HCT116 (cell line): ENCODE data around the gene OR5C1. TPM values are rescaled to one million over a fixed set of nuclear protein-coding genes. Genes with fewer than 3 reads are reported as not detected.
"Not testable (repeated sequence)": the region's sequence is repeated elsewhere in the genome, so short reads cannot be mapped to it uniquely, and the experiment has no call there.

Experiments used
- ATAC-seq: fragments of 200-7000 bp; cut with Tn5 transposase; 2 replicates; pipeline ENCODE4 v1.9.1; 2020; ENCODE audit warnings: mild to moderate bottlenecking, moderate library complexity
- BruUV-seq: library from RNA; stranded (reverse); fragments of 400-500 nt; replicated peaks from 2 replicates; lab custom pipeline; 2021; lab: Mats Ljungman, UMichigan
- CTCF ChIA-PET: fragments of 300-600 bp; sonication (Branson Sonifier 250); formaldehyde crosslinking; loops from one replicate; lab custom pipeline; 2021; ENCODE audit warnings: antibody characterized with exemption; lab: Charles Lee
- POLR2A ChIA-PET: fragments of 300-600, 350-600 bp; sonication (Branson Sonifier 250); formaldehyde crosslinking; loops from one replicate; lab custom pipeline; 2021; ENCODE audit warnings: antibody characterized with exemption; lab: Charles Lee
- RAD21 ChIA-PET, 2 experiments: fragments of 300-600 bp; sonication (Branson Sonifier 250); formaldehyde crosslinking; loops; one replicate each; lab custom pipeline; 2023; ENCODE audit warnings: low total read pairs in 2 of 2; ENCODE audit not compliant: uncharacterized antibody in 2 of 2, unreplicated experiment in 2 of 2, low non-redundant PET in 1 of 2; lab: Charles Lee
- DNase-seq: peaks from one replicate; pipeline ENCODE4 v3.0.0-alpha.2; 2010; ENCODE audit warnings: low read depth, low spot score
- H2AFZ ChIP-seq: fragments of 200-600 bp; shearing (Covaris generic), sonication (generic); 2 replicates; pipeline ENCODE4 v1.6.1; 2017; ENCODE audit warnings: low read depth, mixed run types, mixed read lengths, antibody characterized with exemption, low read length; ENCODE audit not compliant: poor library complexity, severe bottlenecking
- H3K27ac ChIP-seq: 2 replicates; pipeline ENCODE4 v1.5.1; 2012; ENCODE audit warnings: low read depth, low read length
- H3K27me3 ChIP-seq: fragments of 200-600 bp; sonication (generic); 2 replicates; pipeline ENCODE4 v1.6.1; 2016; ENCODE audit warnings: mixed run types, low read length, mixed read lengths; ENCODE audit not compliant: insufficient read depth
- H3K36me3 ChIP-seq, 2 experiments: fragments of 200-500 bp in 1 of 2; fragments of 200-600 bp in 1 of 2; sonication (Bioruptor generic) in 1 of 2; sonication (generic) in 1 of 2; 2 replicates each; pipeline versions ENCODE4 v1.5.1 to v1.6.1; 2014 to 2016; ENCODE audit warnings: low read length in 2 of 2, inconsistent platforms in 1 of 2, mixed read lengths in 1 of 2, mixed run types in 1 of 2; ENCODE audit not compliant: insufficient read depth in 2 of 2, control insufficient read depth in 1 of 2
- H3K4me1 ChIP-seq, 2 experiments: fragments of 200-600 bp in 1 of 2; sonication (generic) in 1 of 2; 2 replicates each; pipeline versions ENCODE4 v1.5.1 to v1.6.1; 2012 to 2017; ENCODE audit warnings: low read length in 2 of 2, inconsistent platforms in 1 of 2, mild to moderate bottlenecking in 1 of 2, mixed read lengths in 1 of 2, mixed run types in 1 of 2, moderate library complexity in 1 of 2; ENCODE audit not compliant: insufficient read depth in 2 of 2, control insufficient read depth in 1 of 2
- H3K4me2 ChIP-seq: fragments of 200-600 bp; sonication (generic); 2 replicates; pipeline ENCODE4 v1.6.1; 2017; ENCODE audit warnings: mixed run types, low read length, mixed read lengths
- H3K4me3 ChIP-seq, 2 experiments: fragments of 200-600 bp in 1 of 2; sonication (generic) in 1 of 2; replicated peaks in 1 of 2; 2 replicates each; pipeline ENCODE4 v1.5.1; 2011 to 2016; ENCODE audit warnings: low read length in 2 of 2, control low read depth in 1 of 2, low read depth in 1 of 2, mild to moderate bottlenecking in 1 of 2, mixed read lengths in 1 of 2, mixed run types in 1 of 2
- H3K79me2 ChIP-seq: fragments of 200-600 bp; sonication (generic); 2 replicates; pipeline ENCODE4 v1.6.1; 2017; ENCODE audit warnings: mild to moderate bottlenecking, mixed run types, low read length, moderate library complexity, mixed read lengths; ENCODE audit not compliant: insufficient read depth
- H3K9ac ChIP-seq: fragments of 200-600 bp; sonication (generic); 2 replicates; pipeline ENCODE4 v1.6.1; 2016; ENCODE audit warnings: low read length, mixed read lengths
- H3K9me2 ChIP-seq: fragments of 200-600 bp; sonication (generic), shearing (Covaris generic); 2 replicates; pipeline ENCODE4 v1.6.1; 2017; ENCODE audit warnings: mixed run types, mild to moderate bottlenecking, moderate library complexity; ENCODE audit not compliant: insufficient read depth
- H3K9me3 ChIP-seq, 2 experiments: fragments of 200-500 bp in 1 of 2; fragments of 200-600 bp in 1 of 2; sonication (Bioruptor generic) in 1 of 2; sonication (generic) in 1 of 2; 2 replicates each; pipeline ENCODE4 v1.6.1; 2014 to 2017; ENCODE audit warnings: low read length in 2 of 2, mixed read lengths in 2 of 2, inconsistent platforms in 1 of 2, low read depth in 1 of 2, mild to moderate bottlenecking in 1 of 2, mixed run types in 1 of 2, moderate library complexity in 1 of 2; ENCODE audit not compliant: control insufficient read depth in 1 of 2, insufficient read depth in 1 of 2
- H4K20me1 ChIP-seq: fragments of 200-600 bp; sonication (generic), shearing (Covaris generic); 2 replicates; pipeline ENCODE4 v1.6.1; 2017; ENCODE audit warnings: mixed run types, mild to moderate bottlenecking, moderate library complexity; ENCODE audit not compliant: insufficient read depth
- CBX3 ChIP-seq: IDR thresholded peaks from 2 replicates; pipeline ENCODE4 v1.6.1; 2012; ENCODE audit warnings: low read depth
- REST ChIP-seq: IDR thresholded peaks from 2 replicates; pipeline ENCODE4 v1.6.1; 2012; ENCODE audit warnings: low read depth
- YY1 ChIP-seq: IDR thresholded peaks from 2 replicates; pipeline ENCODE4 v1.6.1; 2011; ENCODE audit warnings: low read length, low read depth, moderate library complexity, mild to moderate bottlenecking; ENCODE audit not compliant: insufficient replicate concordance; ENCODE audit errors: extremely low read depth
- intact Hi-C: fragments of 100-400 bp; cut with micrococcal nuclease; formaldehyde crosslinking; loops from 2 replicates; pipeline ENCODE4 v1.10.0; 2022
- total RNA-seq: library from RNA; stranded (reverse); gene quantifications from one replicate; pipeline ENCODE4 v1.2.1, GENCODE V29; 2021; ENCODE audit not compliant: unreplicated experiment

OR5C1 gene
- total RNA-seq, 1 experiment from 2014 or later: not detected

GRCh38 chr9:122827761-122828093 lies 39.0 kb downstream of the OR5C1 start (continued):
- no peak for TF ChIP-seq REST
- no peak for TF ChIP-seq CBX3
- TF ChIP-seq YY1: no peak

GRCh38 chr9:122828965-122829284 lies 40.2 kb downstream of the OR5C1 start:
- BruUV-seq, H3K27me3 ChIP-seq, H4K20me1 ChIP-seq, H3K9me2 ChIP-seq, H3K9me3 ChIP-seq, H3K36me3 ChIP-seq, ATAC-seq, DNase-seq, POLR2A ChIA-PET: not testable (repeated sequence)
- intact Hi-C loops: loop anchor here (5.0 kb wide), 1 partner anchor 523 kb away; no protein-coding TSS in a partner anchor
- peak overlapping the region; percentile 81 for H3K27ac ChIP-seq
- peak overlapping the region; percentile 90 for H3K4me2 ChIP-seq
- peak overlapping the region; percentile 87 for H3K9ac ChIP-seq
- peak overlapping the region; percentile 82 to 84 for H3K4me3 ChIP-seq
- CTCF ChIA-PET: interaction anchor here (1.2 to 1.4 kb wide), 2 partner anchors 9 to 521 kb away, joined by 5 read pairs; no protein-coding TSS in a partner anchor
- peaks cover 33% of the 10 kb centered on the region for H3K79me2 ChIP-seq
- peak overlapping the region; percentile 95 for H2AFZ ChIP-seq
- H3K4me1 ChIP-seq: peaks cover 15 to 23% of the 10 kb centered on the region in 2 experiments; a peak in 3 of 4 replicates
- RAD21 ChIA-PET: interaction anchor here in 1 of 2 experiments (1.1 kb wide), 1 partner anchor 521 kb away, joined by 5 read pairs; no protein-coding TSS in a partner anchor
